Neural cell (in vitro differentiated cells): ENCODE results near the gene INO80. TPM values are rescaled to one million over a fixed set of nuclear protein-coding genes. Genes with fewer than 3 reads are reported as not detected.
"Not testable (repeated sequence)": the region's sequence is repeated elsewhere in the genome, so short reads cannot be mapped to it uniquely, and the experiment has no call there.

ENCODE experiments used
- H2AFZ ChIP-seq: fragments of 200-600, 300-800 bp; sonication (generic), shearing (Covaris generic); 2 replicates; pipeline ENCODE4 v1.6.0; 2014; ENCODE audit warnings: low read depth, mild to moderate bottlenecking, antibody characterized with exemption, low read length, moderate library complexity
- H3F3A ChIP-seq: fragments of 200-600 bp; shearing (Covaris generic); 2 replicates; pipeline ENCODE4 v1.6.1; 2016; ENCODE audit warnings: mild to moderate bottlenecking, moderate library complexity, mixed read lengths, antibody characterized with exemption, low read length; ENCODE audit not compliant: insufficient read depth, poor library complexity, severe bottlenecking
- H3K27ac ChIP-seq: fragments of 200-600, 300-800 bp; sonication (generic), shearing (Covaris generic); 2 replicates; pipeline ENCODE4 v1.5.1; 2014; ENCODE audit warnings: mild to moderate bottlenecking, low read length, moderate library complexity
- H3K27me3 ChIP-seq: fragments of 300-800, 200-600 bp; sonication (generic), shearing (Covaris generic); 2 replicates; pipeline ENCODE4 v1.6.0; 2014; ENCODE audit warnings: mild to moderate bottlenecking, low read depth, low read length, moderate library complexity; ENCODE audit not compliant: insufficient read depth
- H3K36me3 ChIP-seq: fragments of 300-800, 200-600 bp; sonication (generic), shearing (Covaris generic); 2 replicates; pipeline ENCODE4 v1.5.1; 2014; ENCODE audit warnings: mild to moderate bottlenecking, antibody characterized with exemption, low read length, moderate library complexity; ENCODE audit not compliant: insufficient read depth
- H3K4me2 ChIP-seq: fragments of 300-800, 200-600 bp; sonication (generic), shearing (Covaris generic); 2 replicates; pipeline ENCODE4 v1.6.0; 2014; ENCODE audit warnings: mild to moderate bottlenecking, low read length
- H3K4me3 ChIP-seq: fragments of 300-800, 200-600 bp; sonication (generic), shearing (Covaris generic); 2 replicates; pipeline ENCODE4 v1.5.1; 2014; ENCODE audit warnings: mild to moderate bottlenecking, low read length, moderate library complexity
- H3K79me2 ChIP-seq: fragments of 200-600 bp; shearing (Covaris generic); replicated peaks from 2 replicates; pipeline ENCODE4 v1.6.0; 2014; ENCODE audit warnings: mild to moderate bottlenecking, low read length, moderate library complexity; ENCODE audit not compliant: insufficient read depth
- H3K9ac ChIP-seq: fragments of 300-800, 200-600 bp; sonication (generic), shearing (Covaris generic); 2 replicates; pipeline ENCODE4 v1.6.1; 2016; ENCODE audit warnings: mild to moderate bottlenecking, low read length, mixed read lengths
- H3K9me2 ChIP-seq: fragments of 200-600 bp; shearing (Covaris generic); 2 replicates; pipeline ENCODE4 v1.6.1; 2016; ENCODE audit warnings: mild to moderate bottlenecking, low read length, mixed read lengths; ENCODE audit not compliant: insufficient read depth
- H3K9me3 ChIP-seq: fragments of 200-600, 300-800 bp; sonication (generic), shearing (Covaris generic); 2 replicates; pipeline ENCODE4 v1.6.1; 2016; ENCODE audit warnings: mild to moderate bottlenecking, mixed run types, low read length, moderate library complexity, mixed read lengths
- H4K20me1 ChIP-seq: fragments of 200-600 bp; shearing (Covaris generic); 2 replicates; pipeline ENCODE4 v1.6.1; 2016; ENCODE audit warnings: mild to moderate bottlenecking, mixed run types; ENCODE audit not compliant: insufficient read depth
- CTCF ChIP-seq: fragments of 450-650 bp; IDR thresholded peaks from 2 replicates; pipeline ENCODE4 v1.5.1; 2014; ENCODE audit warnings: antibody characterized with exemption, mild to moderate bottlenecking, moderate library complexity; ENCODE audit not compliant: poor library complexity, severe bottlenecking
- EP300 ChIP-seq: fragments of 450-650 bp; conservative IDR thresholded peaks from 2 replicates; pipeline ENCODE4 v1.6.1; 2014; ENCODE audit warnings: antibody characterized with exemption, mild to moderate bottlenecking, moderate library complexity; ENCODE audit not compliant: poor library complexity, severe bottlenecking
- EZH2 ChIP-seq: fragments of 200-600, 300-800 bp; shearing (Covaris generic), sonication (generic); IDR thresholded peaks from 2 replicates; pipeline ENCODE4 v1.6.1; 2014; ENCODE audit warnings: antibody characterized with exemption, low read length, borderline replicate concordance, mild to moderate bottlenecking; ENCODE audit not compliant: insufficient read depth, poor library complexity, severe bottlenecking
- MXI1 ChIP-seq: fragments of 450-650 bp; conservative IDR thresholded peaks from 2 replicates; pipeline ENCODE4 v1.6.1; 2014; ENCODE audit warnings: antibody characterized with exemption, mild to moderate bottlenecking; ENCODE audit not compliant: poor library complexity, severe bottlenecking
- POLR2AphosphoS5 ChIP-seq: IDR thresholded peaks from 2 replicates; pipeline ENCODE4 v1.6.1; 2012
- RAD21 ChIP-seq: fragments of 450-650 bp; conservative IDR thresholded peaks from 2 replicates; pipeline ENCODE4 v1.6.1; 2014; ENCODE audit warnings: antibody characterized with exemption, mild to moderate bottlenecking, moderate library complexity
- REST ChIP-seq: IDR thresholded peaks from 2 replicates; pipeline ENCODE4 v1.6.1; 2012; ENCODE audit warnings: borderline replicate concordance
- SMC3 ChIP-seq: fragments of 450-650 bp; conservative IDR thresholded peaks from 2 replicates; pipeline ENCODE4 v1.6.1; 2014; ENCODE audit warnings: antibody characterized with exemption, mild to moderate bottlenecking, moderate library complexity; ENCODE audit not compliant: poor library complexity
- TAF1 ChIP-seq: IDR thresholded peaks from 2 replicates; pipeline ENCODE4 v1.6.1; 2012; ENCODE audit warnings: low read depth
- polyA plus RNA-seq: library from polyadenylated mRNA; depleted of rRNA; stranded (reverse); fragments of >200 nt; gene quantifications from 2 replicates; pipeline ENCODE4 v1.2.3, GENCODE V29; 2014

INO80 gene
- polyA plus RNA-seq, 1 donor from 2014 or later, result 8.4 TPM

- Histone ChIP-seq H4K20me1 (no peaks in the 10 kb centered on the region), H3K27me3 (no peaks in the 10 kb centered on the region), H3F3A (no peaks in the 10 kb centered on the region), H3K4me2 (no peak overlapping the region), H3K9me3 (no peaks in the 10 kb centered on the region), H3K9ac (no peak overlapping the region), H3K4me3 (no peak overlapping the region), H3K27ac (no peak overlapping the region), H3K36me3 (no peaks in the 10 kb centered on the region), H3K9me2 (no peaks in the 10 kb centered on the region), H2AFZ (no peak overlapping the region), H3K79me2 (no peaks in the 10 kb centered on the region)
- TF ChIP-seq POLR2AphosphoS5 (no peak), EZH2 (no peak), RAD21 (no peak), SMC3 (no peak), MXI1 (no peak), CTCF (no peak)
Measured at GRCh38 chr15:41148065-41148464, 32.0 kb upstream of the INO80 start.

- no peaks in the 10 kb centered on the region for H3K36me3 ChIP-seq
- no peaks in the 10 kb centered on the region for H3F3A ChIP-seq
- no peak overlapping the region for H3K9ac ChIP-seq
- H3K27me3 ChIP-seq, result no peaks in the 10 kb centered on the region
- no peak overlapping the region for H2AFZ ChIP-seq
- no peak overlapping the region for H3K4me3 ChIP-seq
- TF ChIP-seq POLR2AphosphoS5 (no peak), RAD21 (no peak), TAF1 (no peak), EZH2 (no peak), MXI1 (no peak), EP300 (no peak), REST (no peak), CTCF (no peak), SMC3 (no peak)
- no peaks in the 10 kb centered on the region for H3K9me3 ChIP-seq
- H3K9me2 ChIP-seq, result no peaks in the 10 kb centered on the region
- no peak overlapping the region for H3K4me2 ChIP-seq
- H3K79me2 ChIP-seq, result no peaks in the 10 kb centered on the region
- H4K20me1 ChIP-seq, result no peaks in the 10 kb centered on the region
- H3K27ac ChIP-seq, result no peak overlapping the region
Measured at GRCh38 chr15:41139619-41140018, 23.5 kb upstream of the INO80 start.

GRCh38 chr15:41139112-41139511, 23.0 kb upstream of the INO80 start:
- not testable (repeated sequence) for H2AFZ ChIP-seq, H3K9me3 ChIP-seq, H4K20me1 ChIP-seq, H3F3A ChIP-seq, H3K9ac ChIP-seq, H3K4me2 ChIP-seq, H3K79me2 ChIP-seq, H3K36me3 ChIP-seq, H3K4me3 ChIP-seq, H3K27me3 ChIP-seq, H3K27ac ChIP-seq, H3K9me2 ChIP-seq

- not testable (repeated sequence) for H3K4me3 ChIP-seq, H3K27ac ChIP-seq, H3K9ac ChIP-seq, H2AFZ ChIP-seq, H3K79me2 ChIP-seq, H4K20me1 ChIP-seq, H3F3A ChIP-seq, H3K27me3 ChIP-seq, H3K9me3 ChIP-seq, H3K36me3 ChIP-seq, H3K9me2 ChIP-seq, H3K4me2 ChIP-seq
Measured at GRCh38 chr15:41135580-41135979, 19.5 kb upstream of the INO80 start.
